Measurements from ENCODE around the gene ENPP3.
"Not testable (repeated sequence)": the region's sequence is repeated elsewhere in the genome, so short reads cannot be mapped to it uniquely, and the experiment has no call there.

- TF ChIP-seq, protein P1, sequence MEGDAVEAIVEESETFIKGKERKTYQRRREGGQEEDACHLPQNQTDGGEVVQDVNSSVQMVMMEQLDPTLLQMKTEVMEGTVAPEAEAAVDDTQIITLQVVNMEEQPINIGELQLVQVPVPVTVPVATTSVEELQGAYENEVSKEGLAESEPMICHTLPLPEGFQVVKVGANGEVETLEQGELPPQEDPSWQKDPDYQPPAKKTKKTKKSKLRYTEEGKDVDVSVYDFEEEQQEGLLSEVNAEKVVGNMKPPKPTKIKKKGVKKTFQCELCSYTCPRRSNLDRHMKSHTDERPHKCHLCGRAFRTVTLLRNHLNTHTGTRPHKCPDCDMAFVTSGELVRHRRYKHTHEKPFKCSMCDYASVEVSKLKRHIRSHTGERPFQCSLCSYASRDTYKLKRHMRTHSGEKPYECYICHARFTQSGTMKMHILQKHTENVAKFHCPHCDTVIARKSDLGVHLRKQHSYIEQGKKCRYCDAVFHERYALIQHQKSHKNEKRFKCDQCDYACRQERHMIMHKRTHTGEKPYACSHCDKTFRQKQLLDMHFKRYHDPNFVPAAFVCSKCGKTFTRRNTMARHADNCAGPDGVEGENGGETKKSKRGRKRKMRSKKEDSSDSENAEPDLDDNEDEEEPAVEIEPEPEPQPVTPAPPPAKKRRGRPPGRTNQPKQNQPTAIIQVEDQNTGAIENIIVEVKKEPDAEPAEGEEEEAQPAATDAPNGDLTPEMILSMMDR (conservative IDR thresholded peaks at IDR 0.05; ENCODE audit: low read depth in 2 of 2): not testable (repeated sequence)
- TF ChIP-seq, protein P2, sequence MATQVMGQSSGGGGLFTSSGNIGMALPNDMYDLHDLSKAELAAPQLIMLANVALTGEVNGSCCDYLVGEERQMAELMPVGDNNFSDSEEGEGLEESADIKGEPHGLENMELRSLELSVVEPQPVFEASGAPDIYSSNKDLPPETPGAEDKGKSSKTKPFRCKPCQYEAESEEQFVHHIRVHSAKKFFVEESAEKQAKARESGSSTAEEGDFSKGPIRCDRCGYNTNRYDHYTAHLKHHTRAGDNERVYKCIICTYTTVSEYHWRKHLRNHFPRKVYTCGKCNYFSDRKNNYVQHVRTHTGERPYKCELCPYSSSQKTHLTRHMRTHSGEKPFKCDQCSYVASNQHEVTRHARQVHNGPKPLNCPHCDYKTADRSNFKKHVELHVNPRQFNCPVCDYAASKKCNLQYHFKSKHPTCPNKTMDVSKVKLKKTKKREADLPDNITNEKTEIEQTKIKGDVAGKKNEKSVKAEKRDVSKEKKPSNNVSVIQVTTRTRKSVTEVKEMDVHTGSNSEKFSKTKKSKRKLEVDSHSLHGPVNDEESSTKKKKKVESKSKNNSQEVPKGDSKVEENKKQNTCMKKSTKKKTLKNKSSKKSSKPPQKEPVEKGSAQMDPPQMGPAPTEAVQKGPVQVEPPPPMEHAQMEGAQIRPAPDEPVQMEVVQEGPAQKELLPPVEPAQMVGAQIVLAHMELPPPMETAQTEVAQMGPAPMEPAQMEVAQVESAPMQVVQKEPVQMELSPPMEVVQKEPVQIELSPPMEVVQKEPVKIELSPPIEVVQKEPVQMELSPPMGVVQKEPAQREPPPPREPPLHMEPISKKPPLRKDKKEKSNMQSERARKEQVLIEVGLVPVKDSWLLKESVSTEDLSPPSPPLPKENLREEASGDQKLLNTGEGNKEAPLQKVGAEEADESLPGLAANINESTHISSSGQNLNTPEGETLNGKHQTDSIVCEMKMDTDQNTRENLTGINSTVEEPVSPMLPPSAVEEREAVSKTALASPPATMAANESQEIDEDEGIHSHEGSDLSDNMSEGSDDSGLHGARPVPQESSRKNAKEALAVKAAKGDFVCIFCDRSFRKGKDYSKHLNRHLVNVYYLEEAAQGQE (IDR thresholded peaks at IDR 0.05; ENCODE audit: unreplicated experiment): not testable (repeated sequence)
- not testable (repeated sequence) for TF ChIP-seq EZH2 (IDR thresholded peaks at IDR 0.05; ENCODE audit: low read depth, unreplicated experiment); POLR2AphosphoS5 (IDR thresholded peaks at IDR 0.05; ENCODE audit: low read depth); JUNB (IDR thresholded peaks at IDR 0.05; ENCODE audit: unreplicated experiment); NANOG (IDR thresholded peaks at IDR 0.05; ENCODE audit: borderline replicate concordance); ZNF331 (CRISPR knock-in tag; IDR thresholded peaks at IDR 0.05; ENCODE audit: low read depth); EZH2phosphoT487 (IDR thresholded peaks at IDR 0.05; ENCODE audit: unreplicated experiment)
- TF ChIP-seq, protein P3, sequence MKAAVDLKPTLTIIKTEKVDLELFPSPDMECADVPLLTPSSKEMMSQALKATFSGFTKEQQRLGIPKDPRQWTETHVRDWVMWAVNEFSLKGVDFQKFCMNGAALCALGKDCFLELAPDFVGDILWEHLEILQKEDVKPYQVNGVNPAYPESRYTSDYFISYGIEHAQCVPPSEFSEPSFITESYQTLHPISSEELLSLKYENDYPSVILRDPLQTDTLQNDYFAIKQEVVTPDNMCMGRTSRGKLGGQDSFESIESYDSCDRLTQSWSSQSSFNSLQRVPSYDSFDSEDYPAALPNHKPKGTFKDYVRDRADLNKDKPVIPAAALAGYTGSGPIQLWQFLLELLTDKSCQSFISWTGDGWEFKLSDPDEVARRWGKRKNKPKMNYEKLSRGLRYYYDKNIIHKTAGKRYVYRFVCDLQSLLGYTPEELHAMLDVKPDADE (IDR thresholded peaks at IDR 0.05): not testable (repeated sequence)
- TF ChIP-seq, protein P4, sequence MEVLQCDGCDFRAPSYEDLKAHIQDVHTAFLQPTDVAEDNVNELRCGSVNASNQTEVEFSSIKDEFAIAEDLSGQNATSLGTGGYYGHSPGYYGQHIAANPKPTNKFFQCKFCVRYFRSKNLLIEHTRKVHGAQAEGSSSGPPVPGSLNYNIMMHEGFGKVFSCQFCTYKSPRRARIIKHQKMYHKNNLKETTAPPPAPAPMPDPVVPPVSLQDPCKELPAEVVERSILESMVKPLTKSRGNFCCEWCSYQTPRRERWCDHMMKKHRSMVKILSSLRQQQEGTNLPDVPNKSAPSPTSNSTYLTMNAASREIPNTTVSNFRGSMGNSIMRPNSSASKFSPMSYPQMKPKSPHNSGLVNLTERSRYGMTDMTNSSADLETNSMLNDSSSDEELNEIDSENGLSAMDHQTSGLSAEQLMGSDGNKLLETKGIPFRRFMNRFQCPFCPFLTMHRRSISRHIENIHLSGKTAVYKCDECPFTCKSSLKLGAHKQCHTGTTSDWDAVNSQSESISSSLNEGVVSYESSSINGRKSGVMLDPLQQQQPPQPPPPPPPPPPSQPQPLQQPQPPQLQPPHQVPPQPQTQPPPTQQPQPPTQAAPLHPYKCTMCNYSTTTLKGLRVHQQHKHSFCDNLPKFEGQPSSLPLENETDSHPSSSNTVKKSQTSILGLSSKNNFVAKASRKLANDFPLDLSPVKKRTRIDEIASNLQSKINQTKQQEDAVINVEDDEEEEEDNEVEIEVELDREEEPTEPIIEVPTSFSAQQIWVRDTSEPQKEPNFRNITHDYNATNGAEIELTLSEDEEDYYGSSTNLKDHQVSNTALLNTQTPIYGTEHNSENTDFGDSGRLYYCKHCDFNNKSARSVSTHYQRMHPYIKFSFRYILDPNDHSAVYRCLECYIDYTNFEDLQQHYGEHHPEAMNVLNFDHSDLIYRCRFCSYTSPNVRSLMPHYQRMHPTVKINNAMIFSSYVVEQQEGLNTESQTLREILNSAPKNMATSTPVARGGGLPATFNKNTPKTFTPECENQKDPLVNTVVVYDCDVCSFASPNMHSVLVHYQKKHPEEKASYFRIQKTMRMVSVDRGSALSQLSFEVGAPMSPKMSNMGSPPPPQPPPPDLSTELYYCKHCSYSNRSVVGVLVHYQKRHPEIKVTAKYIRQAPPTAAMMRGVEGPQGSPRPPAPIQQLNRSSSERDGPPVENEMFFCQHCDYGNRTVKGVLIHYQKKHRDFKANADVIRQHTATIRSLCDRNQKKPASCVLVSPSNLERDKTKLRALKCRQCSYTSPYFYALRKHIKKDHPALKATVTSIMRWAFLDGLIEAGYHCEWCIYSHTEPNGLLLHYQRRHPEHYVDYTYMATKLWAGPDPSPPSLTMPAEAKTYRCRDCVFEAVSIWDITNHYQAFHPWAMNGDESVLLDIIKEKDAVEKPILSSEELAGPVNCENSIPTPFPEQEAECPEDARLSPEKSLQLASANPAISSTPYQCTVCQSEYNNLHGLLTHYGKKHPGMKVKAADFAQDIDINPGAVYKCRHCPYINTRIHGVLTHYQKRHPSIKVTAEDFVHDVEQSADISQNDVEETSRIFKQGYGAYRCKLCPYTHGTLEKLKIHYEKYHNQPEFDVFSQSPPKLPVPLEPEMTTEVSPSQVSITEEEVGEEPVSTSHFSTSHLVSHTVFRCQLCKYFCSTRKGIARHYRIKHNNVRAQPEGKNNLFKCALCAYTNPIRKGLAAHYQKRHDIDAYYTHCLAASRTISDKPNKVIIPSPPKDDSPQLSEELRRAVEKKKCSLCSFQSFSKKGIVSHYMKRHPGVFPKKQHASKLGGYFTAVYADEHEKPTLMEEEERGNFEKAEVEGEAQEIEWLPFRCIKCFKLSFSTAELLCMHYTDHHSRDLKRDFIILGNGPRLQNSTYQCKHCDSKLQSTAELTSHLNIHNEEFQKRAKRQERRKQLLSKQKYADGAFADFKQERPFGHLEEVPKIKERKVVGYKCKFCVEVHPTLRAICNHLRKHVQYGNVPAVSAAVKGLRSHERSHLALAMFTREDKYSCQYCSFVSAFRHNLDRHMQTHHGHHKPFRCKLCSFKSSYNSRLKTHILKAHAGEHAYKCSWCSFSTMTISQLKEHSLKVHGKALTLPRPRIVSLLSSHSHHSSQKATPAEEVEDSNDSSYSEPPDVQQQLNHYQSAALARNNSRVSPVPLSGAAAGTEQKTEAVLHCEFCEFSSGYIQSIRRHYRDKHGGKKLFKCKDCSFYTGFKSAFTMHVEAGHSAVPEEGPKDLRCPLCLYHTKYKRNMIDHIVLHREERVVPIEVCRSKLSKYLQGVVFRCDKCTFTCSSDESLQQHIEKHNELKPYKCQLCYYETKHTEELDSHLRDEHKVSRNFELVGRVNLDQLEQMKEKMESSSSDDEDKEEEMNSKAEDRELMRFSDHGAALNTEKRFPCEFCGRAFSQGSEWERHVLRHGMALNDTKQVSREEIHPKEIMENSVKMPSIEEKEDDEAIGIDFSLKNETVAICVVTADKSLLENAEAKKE (CRISPR knock-in tag; IDR thresholded peaks at IDR 0.05): not testable (repeated sequence)
Observed at GRCh38 chr6:131700851-131701250, 63.7 kb downstream of the ENPP3 start.
